Measurements from ENCODE around the gene CCL22. TPM values are rescaled to one million over a fixed set of nuclear protein-coding genes. Genes with fewer than 3 reads are reported as not detected.

The CCL22 gene
- total RNA-seq, 1 experiment from 2014 or later, result not detected

DNA sequence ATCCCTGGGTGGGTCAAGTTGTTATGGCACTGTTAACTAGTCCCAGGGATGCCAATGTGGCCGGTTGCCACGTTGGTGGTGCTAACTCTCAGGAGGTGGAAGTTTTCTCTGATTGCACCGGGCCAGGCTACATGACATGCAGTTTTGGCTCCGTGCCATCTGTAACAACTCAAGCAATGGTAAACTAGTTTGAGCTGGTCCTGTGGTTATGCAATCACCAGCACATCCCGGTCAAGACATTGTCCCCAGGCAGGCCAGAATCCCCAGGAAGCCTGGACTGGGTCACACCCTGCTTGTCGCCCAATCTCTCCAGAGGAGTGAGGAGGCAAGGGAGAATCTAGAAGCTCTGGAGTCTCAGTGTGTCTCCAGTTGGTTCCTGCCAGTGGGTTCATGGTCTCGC, 35.9 kb downstream of the CCL22 start:
- Histone ChIP-seq H4K20me1 (ENCODE audit: control insufficient read depth, insufficient read depth, insufficient read length) (peaks cover 2% of the 10 kb centered on the region), H2BK12ac (ENCODE audit: insufficient read length, low read depth, low read length) (no peak overlapping the region), H2BK15ac (ENCODE audit: low read depth, low read length) (no peak overlapping the region), H3K18ac (ENCODE audit: insufficient read length, low read depth, low read length) (no peak overlapping the region), H2AK5ac (ENCODE audit: insufficient read length, low read length) (no peak overlapping the region), H4K91ac (ENCODE audit: insufficient read length, low read depth, low read length) (no peak overlapping the region), H2AFZ (ENCODE audit: low read length) (no peak overlapping the region), H3T11ph (ENCODE audit: low read length) (no peak overlapping the region), H4K8ac (replicated peaks; ENCODE audit: insufficient read length, low read depth, low read length) (no peak overlapping the region), H3K56ac (ENCODE audit: insufficient read length, low read depth, low read length) (no peak overlapping the region), H3K4me1 (ENCODE audit: insufficient read depth, low read length) (no peaks in the 10 kb centered on the region), H3K4me2 (ENCODE audit: insufficient read depth, insufficient read length, low read length) (no peak overlapping the region), H3K23me2 (ENCODE audit: insufficient read length, low read depth, low read length, poor library complexity, severe bottlenecking) (no peaks in the 10 kb centered on the region), H3K14ac (ENCODE audit: insufficient read depth, low read length) (no peak overlapping the region), H3K4ac (ENCODE audit: low read depth, low read length) (no peak overlapping the region), H3K23ac (ENCODE audit: insufficient read length, low read depth, low read length) (no peak overlapping the region), H4K5ac (ENCODE audit: insufficient read length, low read depth, low read length) (no peak overlapping the region), H3K9me3 (ENCODE audit: control insufficient read depth, low read depth, low read length) (no peaks in the 10 kb centered on the region), H3K9ac (ENCODE audit: extremely low read depth, insufficient read length, low read length) (no peak overlapping the region), H3K27me3 (ENCODE audit: insufficient read depth, low read length) (no peaks in the 10 kb centered on the region), H2BK120ac (ENCODE audit: low read depth, low read length, poor library complexity, severe bottlenecking) (no peak overlapping the region), H2BK5ac (ENCODE audit: insufficient read length, low read length) (no peak overlapping the region), H3K27ac (ENCODE audit: insufficient read length, low read depth, low read length) (no peak overlapping the region), H2BK20ac (ENCODE audit: low read depth, low read length, poor library complexity, severe bottlenecking) (no peak overlapping the region), H3K79me2 (ENCODE audit: insufficient read depth, low read length) (no peaks in the 10 kb centered on the region), H3K79me1 (ENCODE audit: insufficient read depth, low read depth, low read length, poor library complexity, severe bottlenecking) (no peaks in the 10 kb centered on the region)
- WGBS (ENCODE audit: extremely low coverage, insufficient read length, low lambda C conversion rate), result no CpG with 5 or more reads among the region's 7 CpGs
- Mint-ChIP-seq H3K4me1 (no peaks in the 10 kb centered on the region), H3K27ac (no peak overlapping the region), H3K9me3 (peaks cover 0 to 2% of the 10 kb centered on the region in 2 experiments; a peak in 1 of 5 replicates), H3K4me3 (no peak overlapping the region), H3K27me3 (ENCODE audit: low read depth) (peaks cover 9% of the 10 kb centered on the region), H3K36me3 (ENCODE audit: insufficient read depth in 1 of 3, low read depth in 3 of 3) (no peaks in the 10 kb centered on the region)
- TF ChIP-seq, protein P1, sequence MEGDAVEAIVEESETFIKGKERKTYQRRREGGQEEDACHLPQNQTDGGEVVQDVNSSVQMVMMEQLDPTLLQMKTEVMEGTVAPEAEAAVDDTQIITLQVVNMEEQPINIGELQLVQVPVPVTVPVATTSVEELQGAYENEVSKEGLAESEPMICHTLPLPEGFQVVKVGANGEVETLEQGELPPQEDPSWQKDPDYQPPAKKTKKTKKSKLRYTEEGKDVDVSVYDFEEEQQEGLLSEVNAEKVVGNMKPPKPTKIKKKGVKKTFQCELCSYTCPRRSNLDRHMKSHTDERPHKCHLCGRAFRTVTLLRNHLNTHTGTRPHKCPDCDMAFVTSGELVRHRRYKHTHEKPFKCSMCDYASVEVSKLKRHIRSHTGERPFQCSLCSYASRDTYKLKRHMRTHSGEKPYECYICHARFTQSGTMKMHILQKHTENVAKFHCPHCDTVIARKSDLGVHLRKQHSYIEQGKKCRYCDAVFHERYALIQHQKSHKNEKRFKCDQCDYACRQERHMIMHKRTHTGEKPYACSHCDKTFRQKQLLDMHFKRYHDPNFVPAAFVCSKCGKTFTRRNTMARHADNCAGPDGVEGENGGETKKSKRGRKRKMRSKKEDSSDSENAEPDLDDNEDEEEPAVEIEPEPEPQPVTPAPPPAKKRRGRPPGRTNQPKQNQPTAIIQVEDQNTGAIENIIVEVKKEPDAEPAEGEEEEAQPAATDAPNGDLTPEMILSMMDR (conservative IDR thresholded peaks at IDR 0.05), result no peak
- no peak for DNase-seq

All from H9 (cell line).